Measurements from ENCODE around the gene LRRC34. TPM values are rescaled to one million over a fixed set of nuclear protein-coding genes. Genes with fewer than 3 reads are reported as not detected.

Gene LRRC34
- total RNA-seq, 4 donors from 2014 or later, result 0.34 to 0.89 (median 0.71) TPM

DNA sequence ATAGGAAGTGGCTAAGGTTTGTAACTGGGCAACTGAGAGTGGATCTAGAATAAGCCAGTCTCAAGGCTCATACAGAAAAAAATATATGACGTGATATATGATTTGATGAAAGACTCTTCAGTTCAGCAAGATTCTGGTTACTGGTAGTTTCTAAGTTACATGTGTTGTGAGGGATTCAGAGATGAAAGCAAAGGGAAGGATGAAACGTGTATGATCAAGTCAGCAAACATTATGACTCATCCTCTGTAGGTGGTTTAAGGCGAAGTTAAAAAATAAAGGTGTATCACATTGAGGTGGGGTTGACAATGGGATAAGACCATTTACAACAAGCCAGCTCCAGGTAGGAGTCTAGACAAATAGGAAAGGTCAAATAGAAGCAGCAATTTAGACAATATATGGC lies 64.0 kb downstream of the LRRC34 start:
- TF ChIP-seq CTCF (IDR thresholded peaks at IDR 0.05) (no peak), EP300 (IDR thresholded peaks at IDR 0.05) (no peak), POLR2A (IDR thresholded peaks at IDR 0.05) (no peak), POLR2AphosphoS5 (IDR thresholded peaks at IDR 0.05) (no peak)
- H3K4me3 ChIP-seq, result no peak overlapping the region
- no peaks in the 10 kb centered on the region for H3K9me3 ChIP-seq
- H3K27me3 ChIP-seq, result peaks cover 20% of the 10 kb centered on the region
- no peak overlapping the region for H3K27ac ChIP-seq
- no peaks in the 10 kb centered on the region for H3K36me3 ChIP-seq
- WGBS, result 47% methylated on average over 3 of the region's 3 CpGs
- DNase-seq (ENCODE audit: low spot score in 2 of 2), result no peak
- peaks cover 4% of the 10 kb centered on the region for H3K4me1 ChIP-seq

GRCh38 chr3:169746924-169747323 lies 65.8 kb downstream of the LRRC34 start:
- no peak for DNase-seq (ENCODE audit: low spot score in 2 of 2)
- Histone ChIP-seq H3K27me3 (peaks cover 18% of the 10 kb centered on the region), H3K36me3 (no peaks in the 10 kb centered on the region), H3K4me3 (no peak overlapping the region), H3K4me1 (peaks cover 4% of the 10 kb centered on the region), H3K27ac (no peak overlapping the region), H3K9me3 (no peaks in the 10 kb centered on the region)
- TF ChIP-seq POLR2A (IDR thresholded peaks at IDR 0.05) (no peak), CTCF (IDR thresholded peaks at IDR 0.05) (no peak), POLR2AphosphoS5 (IDR thresholded peaks at IDR 0.05) (no peak), EP300 (IDR thresholded peaks at IDR 0.05) (no peak)
- WGBS, result 77% methylated on average over 6 of the region's 6 CpGs

- 68% methylated on average over 1 of the region's 1 CpG for WGBS
- H3K9me3 ChIP-seq, result no peaks in the 10 kb centered on the region
- no peak for TF ChIP-seq CTCF (IDR thresholded peaks at IDR 0.05)
- TF ChIP-seq EP300 (IDR thresholded peaks at IDR 0.05), result no peak
- TF ChIP-seq POLR2A (IDR thresholded peaks at IDR 0.05), result no peak
- no peak for TF ChIP-seq POLR2AphosphoS5 (IDR thresholded peaks at IDR 0.05)
- H3K27ac ChIP-seq, result no peak overlapping the region
- no peak overlapping the region for H3K4me3 ChIP-seq
- peaks cover 9% of the 10 kb centered on the region for H3K27me3 ChIP-seq
- peaks cover 4% of the 10 kb centered on the region for H3K4me1 ChIP-seq
- H3K36me3 ChIP-seq, result no peaks in the 10 kb centered on the region
- no peak for DNase-seq (ENCODE audit: low spot score in 2 of 2)
These were observed 68.2 kb downstream of the LRRC34 start for GRCh38 chr3:169744366-169745054.

Other genes with a start within 250 kb of the LRRC34 start
- gene MECOM, start 149.2 kb downstream of the LRRC34 start, total RNA-seq, result 1 to 10 TPM; 1.1 to 6.4 (median 3.2) TPM
- gene TERC, start 47.8 kb downstream of the LRRC34 start, total RNA-seq, result 10 to 100 TPM; 33.2 to 61.7 (median 49.7) TPM
- under 1 TPM in 3 of 4 donors, not detected in 1; 0.39 to 0.68 (median 0.60) TPM for gene ACTRT3, start 43.3 kb downstream of the LRRC34 start, total RNA-seq
- gene MYNN, start 39.5 kb downstream of the LRRC34 start, total RNA-seq, result 10 to 100 TPM; 13.6 to 19.2 (median 18.0) TPM
- not detected for gene LRRIQ4, start within 50 bp of the LRRC34 start, total RNA-seq
- under 1 TPM in 2 of 4 donors, not detected in 2; 0.26 to 0.32 TPM for gene LRRC31, start 57.0 kb upstream of the LRRC34 start, total RNA-seq
- gene SAMD7, start 98.7 kb upstream of the LRRC34 start, total RNA-seq, result not detected
- 10 to 100 TPM; 18.3 to 35.3 (median 28.9) TPM for gene SEC62, start 153.9 kb upstream of the LRRC34 start, total RNA-seq
- 10 to 100 TPM in 1 of 4 donors, 1 to 10 TPM in 3; 2.8 to 12.2 (median 3.0) TPM for gene GPR160, start 225.1 kb upstream of the LRRC34 start, total RNA-seq

Measured in suprapubic skin (tissue), 4 donors.